HEK293T (cell line): ENCODE data around the gene LCLAT1.

ENCODE experiments used
- CTCF ChIA-PET: fragments of 350-600 bp; formaldehyde crosslinking; extraction: SDS; loops from one replicate; lab custom pipeline; 2021; ENCODE audit warnings: antibody characterized with exemption, inconsistent platforms; lab: Yijun Ruan, JAX
- POLR2A ChIA-PET: fragments of 350-600 bp; formaldehyde crosslinking; extraction: SDS; loops from one replicate; lab custom pipeline; 2020; ENCODE audit warnings: antibody characterized with exemption, inconsistent platforms; lab: Yijun Ruan, JAX
- DNase-seq: peaks from one replicate; pipeline ENCODE4 v3.0.0; 2012; ENCODE audit warnings: mixed read lengths; ENCODE audit errors: extremely low spot score
- ARNT ChIP-seq: fragments of 450-650 bp; IDR thresholded peaks from 2 replicates; pipeline ENCODE4 v1.6.1; 2017; ENCODE audit warnings: mild to moderate bottlenecking
- BHLHE40 ChIP-seq: fragments of 450-650 bp; IDR thresholded peaks from 2 replicates; pipeline ENCODE4 v1.6.1; 2016; ENCODE audit warnings: mild to moderate bottlenecking, moderate library complexity, borderline replicate concordance
- CTBP1 ChIP-seq: fragments of 450-650 bp; IDR thresholded peaks from 2 replicates; pipeline ENCODE4 v1.6.1; 2016; ENCODE audit warnings: borderline replicate concordance
- ELF4 ChIP-seq: fragments of 450-650 bp; IDR thresholded peaks from 2 replicates; pipeline ENCODE4 v1.6.1; 2017; ENCODE audit warnings: antibody characterized with exemption
- FOXA1 ChIP-seq: fragments of 450-650 bp; IDR thresholded peaks from 2 replicates; pipeline ENCODE4 v1.6.1; 2016; ENCODE audit warnings: mild to moderate bottlenecking
- FOXK2 ChIP-seq: fragments of 450-650 bp; IDR thresholded peaks from 2 replicates; pipeline ENCODE4 v1.6.1; 2016; ENCODE audit warnings: mild to moderate bottlenecking
- FOXM1 ChIP-seq: fragments of 450-650 bp; IDR thresholded peaks from 2 replicates; pipeline ENCODE4 v1.6.1; 2017; ENCODE audit warnings: mild to moderate bottlenecking, borderline replicate concordance
- HDGF ChIP-seq: fragments of 450-650 bp; IDR thresholded peaks from 2 replicates; pipeline ENCODE4 v1.6.1; 2017; ENCODE audit warnings: antibody characterized with exemption, borderline replicate concordance
- L3MBTL2 ChIP-seq: fragments of 450-650 bp; conservative IDR thresholded peaks from 2 replicates; pipeline ENCODE4 v1.6.1; 2016; ENCODE audit warnings: mild to moderate bottlenecking
- LEF1 ChIP-seq: fragments of 450-650 bp; IDR thresholded peaks from 2 replicates; pipeline ENCODE4 v1.6.1; 2017; ENCODE audit warnings: mild to moderate bottlenecking, borderline replicate concordance
- NFRKB ChIP-seq: fragments of 450-650 bp; IDR thresholded peaks from 2 replicates; pipeline ENCODE4 v1.6.1; 2016; ENCODE audit warnings: mild to moderate bottlenecking, moderate library complexity
- SP1 ChIP-seq: fragments of 450-650 bp; IDR thresholded peaks from 2 replicates; pipeline ENCODE4 v1.6.1; 2017
- SUZ12 ChIP-seq: fragments of 450-650 bp; IDR thresholded peaks from 2 replicates; pipeline ENCODE4 v1.6.1; 2016; ENCODE audit warnings: mild to moderate bottlenecking
- TARDBP ChIP-seq: fragments of 450-650 bp; IDR thresholded peaks from 2 replicates; pipeline ENCODE4 v1.6.1; 2016
- ZNF384 ChIP-seq: fragments of 450-650 bp; IDR thresholded peaks from 2 replicates; pipeline ENCODE4 v1.6.1; 2016
- TF ChIP-seq, protein P1 (sequence below): fragments of 450-650 bp; IDR thresholded peaks from 2 replicates; pipeline ENCODE4 v1.6.1; 2016

LCLAT1 gene

DNA sequence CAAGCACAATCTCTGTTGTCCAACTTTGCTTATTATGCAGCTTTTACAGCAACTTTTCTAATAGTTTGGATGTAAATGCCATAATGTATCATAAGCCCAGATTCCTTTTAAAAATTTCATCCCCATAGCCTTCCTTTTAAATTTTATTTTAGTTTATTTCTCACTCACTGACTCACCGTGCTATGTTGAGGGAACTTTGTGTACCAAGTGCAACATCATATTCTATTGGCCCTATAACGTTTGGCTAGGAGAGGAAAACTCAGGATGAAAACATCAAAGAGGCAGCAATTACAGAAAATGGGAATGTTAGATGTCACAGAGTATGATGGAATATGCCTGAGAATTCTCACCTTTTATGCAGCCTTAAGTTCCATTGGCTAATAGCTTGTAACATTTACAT, 135.5 kb downstream of the LCLAT1 start:
- TF ChIP-seq ELF4 (no peak), L3MBTL2 (no peak), HDGF (no peak), ZNF384 (no peak), SP1 (no peak), NFRKB (no peak), FOXA1 (no peak), FOXK2 (no peak), BHLHE40 (no peak), LEF1 (no peak), TARDBP (no peak), ARNT (no peak), FOXM1 (no peak), CTBP1 (no peak), SUZ12 (no peak)
- TF ChIP-seq, protein P1, sequence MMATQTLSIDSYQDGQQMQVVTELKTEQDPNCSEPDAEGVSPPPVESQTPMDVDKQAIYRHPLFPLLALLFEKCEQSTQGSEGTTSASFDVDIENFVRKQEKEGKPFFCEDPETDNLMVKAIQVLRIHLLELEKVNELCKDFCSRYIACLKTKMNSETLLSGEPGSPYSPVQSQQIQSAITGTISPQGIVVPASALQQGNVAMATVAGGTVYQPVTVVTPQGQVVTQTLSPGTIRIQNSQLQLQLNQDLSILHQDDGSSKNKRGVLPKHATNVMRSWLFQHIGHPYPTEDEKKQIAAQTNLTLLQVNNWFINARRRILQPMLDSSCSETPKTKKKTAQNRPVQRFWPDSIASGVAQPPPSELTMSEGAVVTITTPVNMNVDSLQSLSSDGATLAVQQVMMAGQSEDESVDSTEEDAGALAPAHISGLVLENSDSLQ = no peak
- ChIA-PET CTCF (interaction anchor here (0.7 kb wide), 1 partner anchor 12 kb away, joined by 4 read pairs; no protein-coding TSS in a partner anchor), POLR2A (no interaction called here)
- DNase-seq = no peak

DNA sequence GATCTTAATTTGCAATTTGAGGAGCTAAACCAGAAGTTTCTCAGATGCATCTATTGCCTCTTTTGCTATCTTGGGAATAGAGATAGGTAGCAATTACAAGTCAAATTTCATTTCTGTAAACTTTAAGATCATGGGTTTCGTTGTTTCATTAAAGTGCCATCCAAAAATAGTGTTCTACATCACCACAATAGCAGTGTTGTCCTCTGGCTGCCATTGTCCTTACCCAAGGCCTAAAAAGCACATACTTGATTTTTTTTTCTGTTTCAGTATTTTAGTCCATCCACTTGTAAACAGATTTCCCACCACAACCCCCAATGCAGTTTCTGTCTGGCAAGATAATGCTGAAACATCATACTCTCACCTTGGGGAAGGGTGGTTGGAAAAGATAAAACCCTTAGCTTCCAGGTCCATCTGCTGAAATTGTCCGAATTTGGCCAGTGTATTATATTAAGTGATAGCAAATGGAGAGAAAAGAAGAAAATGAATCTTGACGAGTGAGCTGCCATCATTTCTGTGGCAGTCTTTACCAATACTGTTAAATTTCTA, 136.2 kb downstream of the LCLAT1 start:
- ChIA-PET CTCF (no interaction called here), POLR2A (no interaction called here)
- DNase-seq = no peak
- TF ChIP-seq L3MBTL2 (no peak), ZNF384 (no peak), ARNT (no peak), FOXK2 (no peak), BHLHE40 (no peak), LEF1 (no peak), ELF4 (no peak), HDGF (no peak), NFRKB (no peak), FOXA1 (no peak), CTBP1 (no peak), FOXM1 (no peak), TARDBP (no peak), SUZ12 (no peak), SP1 (no peak)
- TF ChIP-seq, protein P1 = no peak

DNA sequence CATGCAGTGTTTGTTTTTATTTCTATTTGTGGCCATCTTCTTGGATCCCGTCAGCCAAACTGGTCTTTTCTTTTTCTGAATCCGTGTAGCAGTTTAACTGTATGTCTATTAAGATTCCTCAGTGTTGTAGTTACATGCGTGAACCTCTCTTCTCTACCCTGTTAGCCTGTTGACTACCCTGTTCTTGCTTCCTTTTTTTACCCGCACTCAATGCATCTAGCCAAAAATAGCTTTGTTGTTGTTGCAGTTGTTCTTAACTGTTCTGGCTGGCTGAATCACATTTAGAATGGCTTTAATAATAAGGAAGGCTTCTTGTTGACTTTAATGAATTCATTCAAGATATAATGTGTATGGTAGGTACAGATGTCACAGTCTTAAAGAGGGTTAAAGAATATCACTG, 137.1 kb downstream of the LCLAT1 start:
- ChIA-PET CTCF (no interaction called here), POLR2A (interaction anchor here (0.6 kb wide), 1 partner anchor 14 kb away, joined by 3 read pairs; no protein-coding TSS in a partner anchor)
- no peak for TF ChIP-seq SUZ12
- TF ChIP-seq LEF1 = no peak
- TF ChIP-seq, protein P1 = no peak
- no peak for TF ChIP-seq ZNF384
- TF ChIP-seq L3MBTL2 = no peak
- no peak for TF ChIP-seq FOXK2
- no peak for TF ChIP-seq ARNT
- TF ChIP-seq TARDBP = no peak
- no peak for DNase-seq

DNA sequence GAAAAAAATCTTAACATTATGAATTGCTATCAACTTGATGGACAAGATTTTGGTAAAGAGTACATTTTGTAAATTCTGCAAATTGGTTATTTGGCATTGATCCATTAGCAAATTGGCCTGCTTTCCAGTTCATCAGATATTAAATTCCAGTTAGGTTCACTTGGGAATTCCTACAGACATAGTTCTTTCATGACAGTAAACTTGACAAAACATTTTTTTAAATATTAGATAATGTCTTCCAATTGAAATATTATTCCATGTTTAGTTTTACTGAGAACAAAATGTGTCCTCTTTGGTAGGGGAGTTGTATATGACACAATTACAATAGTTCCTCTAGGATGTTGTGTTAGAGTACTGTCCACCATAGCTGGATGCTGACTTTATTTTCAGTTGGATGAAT, 141.9 kb downstream of the LCLAT1 start:
- TF ChIP-seq HDGF = no peak
- TF ChIP-seq L3MBTL2 = no peak
- no peak for TF ChIP-seq SUZ12
- no peak for TF ChIP-seq CTBP1
- TF ChIP-seq, protein P1 = no peak
- TF ChIP-seq ZNF384 = no peak
- no peak for TF ChIP-seq SP1
- TF ChIP-seq FOXM1 = no peak
- no peak for TF ChIP-seq FOXK2
- TF ChIP-seq TARDBP = no peak
- no peak for TF ChIP-seq NFRKB
- TF ChIP-seq ARNT = no peak
- no peak for TF ChIP-seq FOXA1
- ChIA-PET POLR2A (no interaction called here), CTCF (no interaction called here)
- no peak for DNase-seq

DNA sequence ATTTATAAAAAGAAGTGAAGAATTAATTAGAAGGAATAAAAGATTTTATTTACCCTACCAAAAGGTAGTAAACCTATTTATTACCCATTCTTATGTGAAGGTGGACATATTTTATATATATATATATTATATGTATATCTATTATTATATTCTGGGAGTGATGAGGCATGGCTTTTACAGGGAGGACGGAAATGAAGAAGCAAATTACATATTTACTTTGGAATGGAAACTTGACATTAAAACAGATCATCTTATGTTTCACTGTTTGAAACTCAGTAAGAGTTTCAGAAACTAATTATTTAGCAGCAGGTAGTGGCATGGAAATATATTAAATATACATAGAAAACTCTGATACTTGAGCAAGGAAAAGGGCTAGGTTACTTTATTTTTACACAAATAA, 143.4 kb downstream of the LCLAT1 start:
- CTCF ChIA-PET = interaction anchor here (0.7 kb wide), 1 partner anchor 52 kb away, joined by 3 read pairs; no protein-coding TSS in a partner anchor
- POLR2A ChIA-PET = no interaction called here
- TF ChIP-seq FOXA1 (no peak), FOXK2 (no peak), LEF1 (no peak), ZNF384 (no peak), ELF4 (no peak), SUZ12 (no peak), SP1 (no peak), HDGF (no peak), TARDBP (no peak), ARNT (no peak), NFRKB (no peak), FOXM1 (no peak), BHLHE40 (no peak), L3MBTL2 (no peak)
- TF ChIP-seq, protein P1 = no peak
- DNase-seq = no peak
